PC-9 (cell line): ENCODE results near the gene PRRG3. TPM values are rescaled to one million over a fixed set of nuclear protein-coding genes. Genes with fewer than 3 reads are reported as not detected.

Experiments used
- BruUV-seq: library from RNA; stranded (reverse); fragments of 400-500 nt; replicated peaks from 2 replicates; lab custom pipeline; 2021; lab: Mats Ljungman, UMichigan
- CTCF ChIA-PET: fragments of 300-600 bp; sonication (Branson Sonifier 250); formaldehyde crosslinking; loops from one replicate; lab custom pipeline; 2022; ENCODE audit warnings: antibody characterized with exemption; lab: Charles Lee
- POLR2A ChIA-PET: fragments of 300-600 bp; sonication (Branson Sonifier 250); formaldehyde crosslinking; loops from one replicate; lab custom pipeline; 2022; ENCODE audit warnings: antibody characterized with exemption; ENCODE audit not compliant: unreplicated experiment; lab: Charles Lee
- DNase-seq, 2 experiments: peaks; one replicate each; pipeline versions ENCODE4 v3.0.0 to v3.0.0-alpha.2; 2015 to 2022; ENCODE audit warnings: mixed read lengths in 1 of 2
- H2AFZ ChIP-seq: fragments of 200-600 bp; sonication (generic); 2 replicates; pipeline ENCODE4 v1.8.1; 2017; ENCODE audit warnings: antibody characterized with exemption
- H3F3A ChIP-seq: fragments of 200-600 bp; sonication (generic); 2 replicates; pipeline ENCODE4 v1.8.1; 2017; ENCODE audit warnings: antibody characterized with exemption, mild to moderate bottlenecking, low read depth; ENCODE audit not compliant: insufficient read depth
- H3K27ac ChIP-seq: fragments of 200-600 bp; sonication (generic); 2 replicates; pipeline ENCODE4 v1.6.1; 2016; ENCODE audit warnings: mixed run types
- H3K27me3 ChIP-seq: fragments of 200-600 bp; sonication (generic); 2 replicates; pipeline ENCODE4 v1.6.1; 2016; ENCODE audit warnings: low read depth, mixed run types; ENCODE audit not compliant: insufficient read depth
- H3K36me3 ChIP-seq: fragments of 200-600 bp; sonication (generic); 2 replicates; pipeline ENCODE4 v1.6.1; 2016; ENCODE audit warnings: low read depth, mixed run types
- H3K4me1 ChIP-seq: fragments of 200-600 bp; sonication (generic); replicated peaks from 2 replicates; pipeline ENCODE4 v1.6.1; 2016; ENCODE audit warnings: mixed run types; ENCODE audit not compliant: insufficient read depth
- H3K4me2 ChIP-seq: fragments of 200-600 bp; sonication (generic); 2 replicates; pipeline ENCODE4 v1.6.1; 2017; ENCODE audit warnings: mixed run types
- H3K4me3 ChIP-seq: fragments of 200-600 bp; sonication (generic); 2 replicates; pipeline ENCODE4 v1.6.1; 2016; ENCODE audit warnings: mixed run types
- H3K79me2 ChIP-seq: fragments of 200-600 bp; sonication (generic); 2 replicates; pipeline ENCODE4 v1.6.1; 2017; ENCODE audit warnings: low read depth, mixed run types
- H3K9me2 ChIP-seq: fragments of 200-600 bp; sonication (generic); 2 replicates; pipeline ENCODE4 v1.8.1; 2017; ENCODE audit warnings: mild to moderate bottlenecking; ENCODE audit not compliant: insufficient read depth
- H3K9me3 ChIP-seq: fragments of 200-600 bp; sonication (generic); 2 replicates; pipeline ENCODE4 v1.8.1; 2016; ENCODE audit warnings: low read depth; ENCODE audit not compliant: insufficient read depth
- H4K20me1 ChIP-seq: fragments of 200-600 bp; sonication (generic); 2 replicates; pipeline ENCODE4 v1.8.1; 2017; ENCODE audit not compliant: insufficient read depth
- CTCF ChIP-seq: fragments of 200-600 bp; sonication (generic); conservative IDR thresholded peaks from 2 replicates; pipeline ENCODE4 v1.6.1; 2017; ENCODE audit warnings: mixed run types, antibody characterized with exemption, mild to moderate bottlenecking, moderate library complexity
- EZH2 ChIP-seq: fragments of 200-600 bp; sonication (generic); IDR thresholded peaks from 2 replicates; pipeline ENCODE4 v1.8.0; 2017; ENCODE audit warnings: antibody characterized with exemption, low read depth
- intact Hi-C: fragments of 100-400 bp; cut with micrococcal nuclease; formaldehyde crosslinking; loops from one replicate; pipeline ENCODE4 v1.10.0; 2022; ENCODE audit not compliant: unreplicated experiment
- total RNA-seq: library from RNA; stranded (reverse); gene quantifications from 2 replicates; pipeline ENCODE4 v1.2.3, GENCODE V29; 2021

PRRG3 gene
- total RNA-seq, 1 experiment from 2014 or later: not detected

- no peak overlapping the region for H3K27ac ChIP-seq
- no peak for DNase-seq
- peaks cover 96% of the 10 kb centered on the region for H3K27me3 ChIP-seq
- ChIA-PET POLR2A (no interaction called here), CTCF (no interaction called here)
- intact Hi-C loops: no loop called here
- no peaks in the 10 kb centered on the region for H4K20me1 ChIP-seq
- H3K4me3 ChIP-seq: no peak overlapping the region
- TF ChIP-seq CTCF: no peak
- no peaks in the 10 kb centered on the region for H3K4me1 ChIP-seq
- no peak overlapping the region for H2AFZ ChIP-seq
- no peaks in the 10 kb centered on the region for H3K36me3 ChIP-seq
- no peaks in the 10 kb centered on the region for H3K79me2 ChIP-seq
- H3K4me2 ChIP-seq: no peak overlapping the region
- no peaks in the 10 kb centered on the region for H3K9me3 ChIP-seq
- no TSS peak for BruUV-seq
- no peaks in the 10 kb centered on the region for H3K9me2 ChIP-seq
- no peaks in the 10 kb centered on the region for H3F3A ChIP-seq
These were observed 7.6 kb downstream of the PRRG3 start for GRCh38 chrX:151702741-151703340.

DNA sequence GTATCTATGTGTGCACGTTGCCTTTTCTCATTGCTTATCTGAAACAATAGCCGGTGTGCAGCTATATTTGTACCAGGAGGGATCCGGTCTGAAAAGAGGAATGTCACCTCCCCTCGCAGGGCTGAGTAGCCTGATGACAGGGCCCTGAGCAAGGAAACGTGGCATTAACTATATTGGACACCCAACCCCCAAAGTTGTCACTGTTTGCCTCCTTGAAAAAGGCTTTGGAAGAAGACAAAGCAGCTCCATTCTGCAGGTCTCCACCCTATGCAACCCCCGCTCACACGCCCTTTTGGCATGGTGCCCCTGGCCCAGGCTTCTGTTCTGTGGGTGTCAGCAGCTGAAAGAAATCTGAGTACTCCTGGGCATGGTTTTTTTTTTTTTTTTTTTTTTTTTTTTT is 8.2 kb downstream of the PRRG3 start:
- intact Hi-C loops: no loop called here
- POLR2A ChIA-PET: no interaction called here
- no peaks in the 10 kb centered on the region for H3K9me2 ChIP-seq
- H3K4me1 ChIP-seq: no peaks in the 10 kb centered on the region
- H3F3A ChIP-seq: no peaks in the 10 kb centered on the region
- TF ChIP-seq CTCF (no peak), EZH2 (no peak)
- H3K27me3 ChIP-seq: peaks cover 96% of the 10 kb centered on the region
- no peaks in the 10 kb centered on the region for H3K79me2 ChIP-seq
- no TSS peak for BruUV-seq
- CTCF ChIA-PET: no interaction called here
- no peak overlapping the region for H3K4me3 ChIP-seq
- no peak overlapping the region for H3K27ac ChIP-seq
- no peak overlapping the region for H3K4me2 ChIP-seq
- no peaks in the 10 kb centered on the region for H3K36me3 ChIP-seq
- H4K20me1 ChIP-seq: no peaks in the 10 kb centered on the region
- no peak for DNase-seq
- no peaks in the 10 kb centered on the region for H3K9me3 ChIP-seq
- H2AFZ ChIP-seq: no peak overlapping the region

- no TSS peak for BruUV-seq
- Histone ChIP-seq H3K9me3 (no peaks in the 10 kb centered on the region), H3K27ac (no peak overlapping the region), H3K27me3 (peaks cover 95% of the 10 kb centered on the region), H4K20me1 (no peaks in the 10 kb centered on the region), H3F3A (no peaks in the 10 kb centered on the region), H3K4me1 (no peaks in the 10 kb centered on the region), H3K9me2 (no peaks in the 10 kb centered on the region), H2AFZ (no peak overlapping the region), H3K4me3 (no peak overlapping the region), H3K4me2 (no peak overlapping the region), H3K79me2 (no peaks in the 10 kb centered on the region), H3K36me3 (no peaks in the 10 kb centered on the region)
- TF ChIP-seq EZH2 (no peak), CTCF (no peak)
- DNase-seq: no peak
- CTCF ChIA-PET: no interaction called here
- POLR2A ChIA-PET: no interaction called here
- intact Hi-C loops: no loop called here
These were observed 8.9 kb downstream of the PRRG3 start for GRCh38 chrX:151704041-151704663.
